Activated T-helper 9 cell treated with anti-CD3 and anti-CD28 coated beads, Interleukin-2, amount 50 U/mL, for 16 hours (primary cell): ENCODE measurements around the gene ADAM15.
A peak's percentile ranks its signal among the peaks of the same experiment; 100 is the strongest.

Experiments used
- DNase-seq: peaks from one replicate; pipeline ENCODE4 v3.0.0-alpha.2; 2020; ENCODE audit warnings: low read depth

Gene ADAM15

GRCh38 chr1:155073377-155074242 is 22.5 kb downstream of the ADAM15 start:
- DNase-seq: no peak

- no peak for DNase-seq
These were observed 24.4 kb downstream of the ADAM15 start for GRCh38 chr1:155075535-155075934.

GRCh38 chr1:155076371-155076770 is 25.3 kb downstream of the ADAM15 start:
- DNase-seq: no peak

GRCh38 chr1:155077346-155077745 is 26.2 kb downstream of the ADAM15 start:
- DNase-seq: no peak

GRCh38 chr1:155077758-155078445 is 26.8 kb downstream of the ADAM15 start:
- no peak for DNase-seq

- peak; percentile 58 for DNase-seq
These were observed 27.5 kb downstream of the ADAM15 start, which contains the start of gene EFNA3 for GRCh38 chr1:155078469-155079209. Gene EFNA3 (plus strand): TSS chr1:155078837. CDS start chr1:155078942, 105 bp downstream.

- no peak for DNase-seq
These were observed 28.0 kb downstream of the ADAM15 start for GRCh38 chr1:155079210-155079486.

- no peak for DNase-seq
These were observed 28.6 kb downstream of the ADAM15 start for GRCh38 chr1:155079487-155080311.

GRCh38 chr1:155080312-155081228 is 29.5 kb downstream of the ADAM15 start:
- no peak for DNase-seq

- no peak for DNase-seq
These were observed 30.6 kb downstream of the ADAM15 start for GRCh38 chr1:155081472-155082300.

- DNase-seq: no peak
These were observed 31.4 kb downstream of the ADAM15 start for GRCh38 chr1:155082301-155083051.

GRCh38 chr1:155083052-155083541 is 32.0 kb downstream of the ADAM15 start:
- DNase-seq: no peak

- DNase-seq: no peak
These were observed 33.0 kb downstream of the ADAM15 start for GRCh38 chr1:155083865-155084721.

- peak; percentile 84 for DNase-seq
These were observed 33.8 kb downstream of the ADAM15 start for GRCh38 chr1:155084722-155085503.

- DNase-seq: peak; percentile 68
These were observed 34.5 kb downstream of the ADAM15 start for GRCh38 chr1:155085504-155086127.

- peak; percentile 73 for DNase-seq
These were observed 35.1 kb downstream of the ADAM15 start for GRCh38 chr1:155086128-155086741.
